ENCODE results near the gene GPC4.
"Not testable (repeated sequence)": the region's sequence is repeated elsewhere in the genome, so short reads cannot be mapped to it uniquely, and the experiment has no call there.

GPC4 gene

DNA sequence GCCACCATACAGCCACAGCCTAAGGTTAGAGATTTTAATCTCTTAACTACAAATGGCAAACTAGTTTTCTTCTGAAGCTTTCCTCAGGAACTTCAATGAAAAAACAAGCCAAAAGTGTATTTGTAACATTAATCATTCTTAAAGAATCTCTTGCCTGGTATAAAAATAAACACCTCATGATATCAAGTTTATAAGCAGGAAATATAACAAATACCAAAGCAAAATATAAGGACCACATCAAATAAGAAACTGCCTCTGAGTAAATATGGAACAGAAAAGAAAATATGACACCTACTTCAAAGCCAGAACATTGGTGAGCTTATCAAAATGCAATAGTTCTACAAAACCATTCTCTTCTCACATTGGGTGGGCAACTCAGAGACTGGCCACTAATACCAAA is 89.9 kb downstream of the GPC4 start:
- DNase-seq (ENCODE audit: low spot score), result no peak
- Mint-ChIP-seq H3K36me3 (ENCODE audit: low read depth) (no peaks in the 10 kb centered on the region), H3K4me1 (ENCODE audit: low read depth) (peaks cover 12% of the 10 kb centered on the region), H3K27ac (no peak overlapping the region), H3K4me3 (no peak overlapping the region), H3K9me3 (no peaks in the 10 kb centered on the region), H3K27me3 (ENCODE audit: low read depth) (peaks cover 2% of the 10 kb centered on the region)

DNA sequence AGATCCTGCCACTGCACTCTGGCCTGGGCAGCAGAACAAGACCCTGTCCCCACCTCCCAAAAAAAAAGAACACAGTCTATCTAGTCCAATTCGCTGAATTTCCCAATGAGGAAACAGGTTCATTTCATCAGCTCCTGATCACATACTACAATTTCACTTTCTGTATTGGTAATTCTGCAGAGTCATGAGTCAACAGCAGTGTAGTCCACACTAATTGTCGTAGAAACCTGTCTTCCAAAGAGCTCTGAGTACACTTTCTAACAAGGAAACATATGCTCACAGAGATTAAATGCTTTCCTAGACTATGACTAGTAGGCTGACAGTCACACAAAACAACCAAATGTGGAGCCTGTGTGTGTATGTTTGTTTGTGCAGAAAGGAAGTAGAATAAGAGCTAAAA is 91.9 kb downstream of the GPC4 start:
- Mint-ChIP-seq H3K27ac (no peak overlapping the region), H3K9me3 (no peaks in the 10 kb centered on the region), H3K4me3 (no peak overlapping the region), H3K27me3 (ENCODE audit: low read depth) (peaks cover under 1% of the 10 kb centered on the region), H3K36me3 (ENCODE audit: low read depth) (no peaks in the 10 kb centered on the region), H3K4me1 (ENCODE audit: low read depth) (peaks cover 12% of the 10 kb centered on the region)
- no peak for DNase-seq (ENCODE audit: low spot score)

DNA sequence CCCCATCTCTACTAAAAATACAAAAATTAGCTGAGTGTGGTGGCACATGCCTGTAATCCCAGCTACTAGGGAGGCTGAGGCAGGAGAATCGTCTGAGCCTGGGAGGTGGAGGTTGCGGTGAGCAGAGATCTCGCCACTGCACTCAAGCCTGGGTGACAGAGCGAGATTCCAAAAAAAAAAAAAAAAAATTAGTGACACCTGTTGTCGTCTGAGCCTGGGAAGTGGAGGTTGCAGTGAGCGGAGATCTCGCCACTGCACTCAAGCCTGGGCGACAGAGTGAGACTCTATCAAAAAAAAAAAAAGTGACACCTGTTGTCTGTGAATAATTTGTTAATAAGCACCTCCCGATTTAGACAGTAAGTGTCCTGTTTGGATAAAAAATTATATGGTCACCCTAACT is 93.0 kb downstream of the GPC4 start:
- H3K36me3 Mint-ChIP-seq (ENCODE audit: low read depth); H3K27ac Mint-ChIP-seq; DNase-seq (ENCODE audit: low spot score); H3K27me3 Mint-ChIP-seq (ENCODE audit: low read depth); H3K4me3 Mint-ChIP-seq; H3K9me3 Mint-ChIP-seq: not testable (repeated sequence)
- H3K4me1 Mint-ChIP-seq (ENCODE audit: low read depth), result peaks cover 12% of the 10 kb centered on the region

DNA sequence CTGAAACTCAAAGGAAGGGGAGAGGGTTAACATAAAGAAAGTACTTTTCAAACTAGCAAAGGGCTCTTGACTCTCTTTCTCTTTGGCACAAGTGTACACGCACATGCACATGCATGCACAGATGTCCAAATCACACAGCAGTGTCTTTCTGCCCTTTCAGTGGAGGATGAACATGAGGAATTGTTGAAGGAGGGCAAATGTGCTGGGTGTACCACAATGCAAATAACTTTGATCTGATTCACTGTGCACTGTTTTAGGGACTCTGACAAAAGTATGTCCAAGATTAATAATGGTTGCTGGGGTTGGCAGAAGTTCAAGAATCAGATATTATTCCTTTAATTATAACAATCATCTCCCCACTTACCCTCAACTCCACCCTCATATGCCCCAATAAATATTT is 93.8 kb downstream of the GPC4 start:
- Mint-ChIP-seq H3K4me1 (ENCODE audit: low read depth) (peaks cover 12% of the 10 kb centered on the region), H3K9me3 (no peaks in the 10 kb centered on the region), H3K4me3 (no peak overlapping the region), H3K27ac (no peak overlapping the region), H3K36me3 (ENCODE audit: low read depth) (no peaks in the 10 kb centered on the region), H3K27me3 (ENCODE audit: low read depth) (peaks cover 3% of the 10 kb centered on the region)
- DNase-seq (ENCODE audit: low spot score), result no peak

DNA sequence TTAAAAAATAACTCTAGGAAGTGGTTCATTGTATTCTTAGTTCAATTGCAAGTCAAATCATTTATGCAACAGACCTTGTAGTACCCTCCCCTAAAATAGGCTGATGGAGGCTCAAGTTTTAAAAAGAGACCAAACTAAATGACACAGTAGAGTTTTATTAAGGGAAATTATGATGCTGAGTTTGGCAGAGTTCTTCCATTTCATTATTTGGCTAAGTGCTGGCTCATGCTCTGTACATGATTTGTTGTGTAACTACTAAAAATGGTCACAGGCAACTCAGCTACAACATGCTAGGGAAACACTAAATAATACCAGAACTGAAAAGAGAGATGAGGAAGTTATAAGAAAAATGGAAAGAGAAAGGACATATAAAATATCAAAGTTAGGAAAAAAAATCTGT is 101.0 kb downstream of the GPC4 start:
- Mint-ChIP-seq H3K4me1 (ENCODE audit: low read depth) (no peaks in the 10 kb centered on the region), H3K27ac (no peak overlapping the region), H3K27me3 (ENCODE audit: low read depth) (peaks cover 3% of the 10 kb centered on the region), H3K36me3 (ENCODE audit: low read depth) (no peaks in the 10 kb centered on the region), H3K4me3 (no peak overlapping the region), H3K9me3 (no peaks in the 10 kb centered on the region)
- no peak for DNase-seq (ENCODE audit: low spot score)

DNA sequence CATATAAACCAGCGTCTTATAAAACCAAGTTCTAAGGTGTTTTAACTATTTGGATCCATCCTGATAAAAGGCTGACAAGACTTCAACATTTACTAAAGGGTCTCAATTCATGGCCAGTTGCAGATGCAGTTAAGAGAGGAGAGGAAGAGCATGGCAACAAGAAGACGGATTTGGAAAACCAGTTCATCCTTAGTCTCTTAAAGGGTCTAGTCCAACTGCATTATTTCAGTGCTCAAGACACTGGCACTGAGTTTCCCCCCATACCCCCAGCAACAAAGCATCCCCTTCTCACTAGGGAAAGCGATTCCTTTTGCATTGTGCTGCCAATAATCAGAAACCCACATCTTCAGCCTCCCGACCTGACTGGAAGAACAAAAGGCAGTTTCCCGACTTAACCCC is 106.8 kb downstream of the GPC4 start:
- H3K4me3 Mint-ChIP-seq, result no peak overlapping the region
- no peaks in the 10 kb centered on the region for H3K9me3 Mint-ChIP-seq
- H3K27me3 Mint-ChIP-seq (ENCODE audit: low read depth), result no peaks in the 10 kb centered on the region
- no peak overlapping the region for H3K27ac Mint-ChIP-seq
- DNase-seq (ENCODE audit: low spot score), result no peak
- no peaks in the 10 kb centered on the region for H3K4me1 Mint-ChIP-seq (ENCODE audit: low read depth)
- H3K36me3 Mint-ChIP-seq (ENCODE audit: low read depth), result no peaks in the 10 kb centered on the region

DNA sequence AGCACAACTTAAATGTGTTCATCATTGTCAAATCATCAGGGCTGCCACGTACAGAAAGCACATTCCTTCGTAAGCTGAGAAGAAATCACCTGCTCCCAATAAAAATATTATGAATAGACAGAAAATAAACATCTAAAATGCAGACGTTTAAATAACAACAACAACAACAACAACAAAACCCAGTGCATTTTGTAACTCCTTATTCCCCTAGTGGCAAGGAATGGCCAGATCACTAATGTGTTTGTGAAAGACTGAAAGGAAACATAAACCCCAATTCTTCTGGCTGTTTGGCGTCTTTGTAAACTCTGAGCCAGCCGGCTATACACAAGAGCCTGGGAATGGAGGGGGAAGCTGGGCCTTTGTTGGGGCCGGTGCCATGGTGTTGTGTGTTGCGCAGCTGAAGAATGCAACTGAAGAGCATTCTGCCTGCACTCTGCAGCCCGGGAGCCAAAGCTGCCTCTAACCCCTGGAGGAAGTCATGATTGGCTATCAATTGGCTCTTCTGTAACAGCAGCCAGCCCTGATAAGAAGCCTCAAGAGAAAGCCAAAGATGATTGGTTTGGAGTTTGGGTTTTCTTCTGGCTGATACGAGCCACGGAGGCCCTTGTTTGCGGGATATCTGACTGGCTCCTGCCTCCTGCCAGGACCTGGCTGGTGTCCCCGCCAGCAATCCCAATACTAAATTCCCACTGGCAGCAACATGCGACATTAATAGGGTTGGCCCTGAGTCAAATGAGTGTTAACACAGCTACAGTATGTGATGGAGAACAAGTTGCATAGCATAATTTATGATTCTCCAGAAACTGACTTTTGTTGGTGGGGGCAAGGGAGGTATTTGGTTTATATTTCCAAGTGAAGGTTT is 107.4 kb downstream of the GPC4 start:
- Mint-ChIP-seq H3K27me3 (ENCODE audit: low read depth) (no peaks in the 10 kb centered on the region), H3K4me3 (no peak overlapping the region), H3K9me3 (no peaks in the 10 kb centered on the region), H3K27ac (no peak overlapping the region), H3K4me1 (ENCODE audit: low read depth) (no peaks in the 10 kb centered on the region), H3K36me3 (ENCODE audit: low read depth) (no peaks in the 10 kb centered on the region)
- DNase-seq (ENCODE audit: low spot score), result no peak

DNA sequence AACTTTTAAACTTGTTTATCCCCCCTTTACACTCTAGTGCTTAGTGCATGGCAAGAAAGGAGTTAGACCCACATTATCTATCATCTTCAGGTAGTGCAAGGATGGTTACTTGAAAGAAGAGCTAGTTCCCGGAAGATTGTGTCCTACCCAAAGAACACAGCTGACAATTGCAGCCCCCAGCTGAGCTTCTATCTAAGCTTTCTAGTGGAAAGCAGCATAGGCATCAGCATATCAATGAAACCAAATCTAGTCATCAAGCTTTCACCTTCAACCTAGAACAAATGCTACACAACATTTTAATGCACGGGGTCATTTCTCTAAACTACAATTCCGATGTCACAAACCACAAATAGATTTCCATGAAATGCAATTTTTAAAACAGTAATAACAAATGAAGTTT is 108.2 kb downstream of the GPC4 start:
- Mint-ChIP-seq H3K27me3 (ENCODE audit: low read depth) (no peaks in the 10 kb centered on the region), H3K36me3 (ENCODE audit: low read depth) (no peaks in the 10 kb centered on the region), H3K4me1 (ENCODE audit: low read depth) (no peaks in the 10 kb centered on the region), H3K4me3 (no peak overlapping the region), H3K9me3 (no peaks in the 10 kb centered on the region), H3K27ac (no peak overlapping the region)
- no peak for DNase-seq (ENCODE audit: low spot score)

DNA sequence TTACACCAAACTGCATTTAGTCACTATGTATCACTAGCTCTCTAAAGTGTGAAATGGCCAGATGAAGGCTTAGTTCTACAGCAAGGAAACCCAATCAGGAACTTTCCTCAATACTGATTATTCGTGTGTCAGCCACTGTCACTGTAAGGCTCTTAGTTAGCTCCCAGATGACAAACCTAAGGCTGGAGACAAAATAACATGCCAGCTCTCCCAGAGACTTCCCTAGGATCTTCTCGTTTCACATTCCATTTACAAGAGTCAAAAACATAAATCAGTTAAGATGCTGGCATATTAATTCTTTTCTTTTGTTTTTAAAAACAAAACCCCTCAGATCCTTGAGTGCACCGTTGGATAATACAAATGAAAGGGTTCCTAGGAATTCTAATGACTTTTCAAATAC is 109.0 kb downstream of the GPC4 start:
- DNase-seq (ENCODE audit: low spot score), result no peak
- no peaks in the 10 kb centered on the region for H3K36me3 Mint-ChIP-seq (ENCODE audit: low read depth)
- H3K27me3 Mint-ChIP-seq (ENCODE audit: low read depth), result no peaks in the 10 kb centered on the region
- H3K4me1 Mint-ChIP-seq (ENCODE audit: low read depth), result no peaks in the 10 kb centered on the region
- H3K27ac Mint-ChIP-seq, result no peak overlapping the region
- no peak overlapping the region for H3K4me3 Mint-ChIP-seq
- no peaks in the 10 kb centered on the region for H3K9me3 Mint-ChIP-seq

DNA sequence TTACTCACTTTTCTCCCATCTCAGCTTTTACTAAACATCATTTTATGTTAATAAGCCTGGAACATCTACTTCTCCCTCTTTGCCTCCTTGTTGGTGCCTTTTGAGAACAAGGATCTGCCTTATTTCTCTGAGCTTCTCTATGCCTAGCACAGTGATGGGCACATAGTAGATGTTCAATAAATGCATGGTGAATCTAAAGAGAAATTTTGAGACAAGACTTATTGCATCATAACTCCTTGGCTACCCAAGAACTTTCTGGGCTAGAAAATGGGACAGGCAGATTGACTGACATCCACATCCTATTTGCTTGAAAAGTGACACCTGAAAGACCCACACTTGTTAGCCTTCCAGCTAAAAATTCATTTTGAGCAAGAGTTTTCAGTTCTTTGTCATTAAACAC is 109.9 kb downstream of the GPC4 start:
- Mint-ChIP-seq H3K9me3 (no peaks in the 10 kb centered on the region), H3K4me3 (no peak overlapping the region), H3K4me1 (ENCODE audit: low read depth) (no peaks in the 10 kb centered on the region), H3K27ac (no peak overlapping the region), H3K36me3 (ENCODE audit: low read depth) (no peaks in the 10 kb centered on the region), H3K27me3 (ENCODE audit: low read depth) (no peaks in the 10 kb centered on the region)
- DNase-seq (ENCODE audit: low spot score), result no peak

DNA sequence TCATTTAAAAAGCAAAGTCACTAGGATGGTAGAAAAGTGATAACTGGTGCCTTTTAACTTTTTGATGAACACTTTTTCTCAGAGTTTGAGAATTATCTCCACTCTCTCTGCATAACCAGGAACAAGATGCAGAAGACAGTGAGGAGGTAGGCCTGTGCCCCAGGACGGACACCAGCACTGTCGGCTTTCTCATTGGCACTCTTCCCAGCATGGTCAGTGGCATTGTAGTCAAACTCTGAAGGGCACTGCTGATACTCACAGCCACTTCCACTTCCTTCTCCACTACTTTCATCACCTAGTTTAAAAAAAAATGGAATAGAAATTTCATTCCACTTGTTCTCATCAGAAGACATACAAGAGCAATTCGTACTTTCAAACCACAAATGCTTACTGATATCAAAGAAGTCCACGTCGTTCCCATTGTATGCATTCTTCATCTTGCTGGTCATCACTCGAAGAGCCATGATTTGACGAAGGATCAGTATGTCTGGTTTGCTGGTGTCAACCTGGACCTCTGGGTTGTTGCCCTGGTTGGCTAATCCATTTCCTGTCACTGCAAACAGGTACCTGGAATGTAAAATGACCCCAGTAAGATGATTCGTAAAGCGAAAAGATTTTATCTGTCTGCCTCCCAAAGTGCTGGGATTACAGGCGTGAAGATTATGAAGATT is 112.4 kb downstream of the GPC4 start:
- no peaks in the 10 kb centered on the region for H3K27me3 Mint-ChIP-seq (ENCODE audit: low read depth)
- no peak overlapping the region for H3K4me3 Mint-ChIP-seq
- no peak overlapping the region for H3K27ac Mint-ChIP-seq
- no peaks in the 10 kb centered on the region for H3K9me3 Mint-ChIP-seq
- no peaks in the 10 kb centered on the region for H3K4me1 Mint-ChIP-seq (ENCODE audit: low read depth)
- no peaks in the 10 kb centered on the region for H3K36me3 Mint-ChIP-seq (ENCODE audit: low read depth)
- DNase-seq (ENCODE audit: low spot score), result no peak

DNA sequence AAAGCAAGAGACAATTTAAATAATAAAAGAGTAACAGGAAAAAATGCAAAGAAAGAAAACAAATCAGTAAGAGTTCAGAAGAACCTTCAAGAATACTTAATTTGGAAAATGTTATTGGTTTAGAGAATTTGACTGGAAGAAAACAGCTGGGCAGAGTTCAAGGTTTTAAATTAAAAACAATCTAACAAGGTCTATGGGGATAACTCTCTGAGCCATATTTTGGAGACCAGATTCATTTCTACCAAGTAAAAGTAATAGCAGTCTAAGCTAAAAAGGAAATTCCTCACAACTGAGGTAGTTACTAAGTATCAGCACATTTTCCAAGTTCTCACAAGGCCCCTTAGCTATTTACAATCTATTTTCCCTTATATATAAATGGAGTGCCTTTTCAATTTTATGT is 114.7 kb downstream of the GPC4 start:
- Mint-ChIP-seq H3K4me3 (no peak overlapping the region), H3K27ac (no peak overlapping the region), H3K9me3 (no peaks in the 10 kb centered on the region)

DNA sequence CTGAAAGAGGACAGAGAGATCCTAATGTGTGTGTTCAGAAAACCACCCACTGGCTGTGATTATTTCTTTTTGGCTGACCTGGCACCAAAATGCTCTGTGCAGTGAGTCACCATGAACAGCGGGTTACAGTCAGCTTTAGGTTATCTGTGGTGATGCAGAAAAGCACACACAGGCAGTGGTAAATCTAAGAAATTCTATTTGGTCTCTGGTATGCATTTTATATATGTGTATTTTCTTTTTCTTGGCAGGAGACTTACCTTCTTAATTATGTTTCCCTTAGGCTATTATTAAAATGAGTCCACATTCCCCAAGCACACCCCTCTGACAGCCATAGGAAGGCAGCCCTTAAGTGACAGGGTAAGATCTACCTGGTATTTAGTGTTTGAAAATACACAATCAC is 118.0 kb downstream of the GPC4 start:
- Mint-ChIP-seq H3K4me1 (ENCODE audit: low read depth) (no peaks in the 10 kb centered on the region), H3K27ac (no peak overlapping the region), H3K4me3 (no peak overlapping the region), H3K27me3 (ENCODE audit: low read depth) (no peaks in the 10 kb centered on the region), H3K9me3 (no peaks in the 10 kb centered on the region), H3K36me3 (ENCODE audit: low read depth) (no peaks in the 10 kb centered on the region)
- DNase-seq (ENCODE audit: low spot score), result no peak

More for the DNA sequence above, 114.7 kb downstream of the GPC4 start:
- no peaks in the 10 kb centered on the region for H3K4me1 Mint-ChIP-seq (ENCODE audit: low read depth)
- DNase-seq (ENCODE audit: low spot score), result no peak
- H3K36me3 Mint-ChIP-seq (ENCODE audit: low read depth), result no peaks in the 10 kb centered on the region
- no peaks in the 10 kb centered on the region for H3K27me3 Mint-ChIP-seq (ENCODE audit: low read depth)

DNA sequence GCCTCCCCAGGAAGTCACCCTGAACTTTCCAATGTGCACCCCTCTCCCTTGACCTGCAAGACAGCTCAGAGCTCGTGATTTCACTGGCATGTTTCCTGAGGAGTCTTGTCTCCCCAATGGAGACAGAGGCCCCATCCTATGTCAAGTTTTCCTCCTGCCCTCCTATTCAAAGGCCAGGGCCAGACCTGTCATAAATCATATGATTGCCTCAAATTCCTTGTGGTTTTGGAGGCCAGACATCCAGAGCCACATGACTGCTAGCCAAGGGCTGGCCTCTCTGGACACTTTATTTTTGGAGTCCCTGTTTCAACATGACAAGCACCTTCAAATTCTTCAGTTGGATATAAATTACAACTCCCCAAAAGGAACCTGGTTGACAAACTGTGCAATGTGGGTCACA is 121.2 kb downstream of the GPC4 start:
- H3K9me3 Mint-ChIP-seq, result no peaks in the 10 kb centered on the region
- DNase-seq (ENCODE audit: low spot score), result no peak
- H3K27ac Mint-ChIP-seq, result no peak overlapping the region
- H3K4me3 Mint-ChIP-seq, result no peak overlapping the region
- H3K4me1 Mint-ChIP-seq (ENCODE audit: low read depth), result no peaks in the 10 kb centered on the region
- H3K27me3 Mint-ChIP-seq (ENCODE audit: low read depth), result no peaks in the 10 kb centered on the region
- H3K36me3 Mint-ChIP-seq (ENCODE audit: low read depth), result no peaks in the 10 kb centered on the region

DNA sequence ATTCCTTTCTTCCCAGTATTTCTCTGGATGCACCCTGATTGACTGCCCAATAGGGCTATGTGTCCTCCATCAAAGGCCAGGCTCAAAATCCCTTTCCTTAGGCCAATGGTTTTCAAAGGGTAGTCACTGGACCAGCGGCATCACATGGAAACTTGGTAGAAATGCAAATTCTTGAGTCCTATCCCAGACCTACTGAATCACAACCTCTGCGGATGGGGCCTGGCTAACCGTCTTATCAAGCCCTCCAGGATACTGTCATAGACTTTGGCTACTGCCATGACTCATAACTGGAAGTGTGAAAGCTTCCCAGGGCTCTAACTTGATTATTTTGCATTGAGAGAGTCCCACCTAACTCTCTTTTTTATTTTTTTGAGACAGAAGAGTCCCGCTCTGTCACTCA is 125.2 kb downstream of the GPC4 start:
- no peak for DNase-seq (ENCODE audit: low spot score)
- H3K36me3 Mint-ChIP-seq (ENCODE audit: low read depth), result no peaks in the 10 kb centered on the region
- no peak overlapping the region for H3K27ac Mint-ChIP-seq
- no peaks in the 10 kb centered on the region for H3K9me3 Mint-ChIP-seq
- no peaks in the 10 kb centered on the region for H3K4me1 Mint-ChIP-seq (ENCODE audit: low read depth)
- H3K4me3 Mint-ChIP-seq, result no peak overlapping the region
- H3K27me3 Mint-ChIP-seq (ENCODE audit: low read depth), result no peaks in the 10 kb centered on the region
